GM10248 (cell line): ENCODE results near the gene WDR70.
"Not testable (repeated sequence)": the region's sequence is repeated elsewhere in the genome, so short reads cannot be mapped to it uniquely, and the experiment has no call there.

ENCODE experiments used
- CTCF ChIA-PET: fragments of 300-600 bp; sonication (Branson Sonifier 250); formaldehyde crosslinking; extraction: SDS; loops from one replicate; lab custom pipeline; 2021; ENCODE audit warnings: antibody characterized with exemption; lab: Yijun Ruan, JAX
- POLR2A ChIA-PET: fragments of 350-650 bp; sonication (Branson Sonifier 250); formaldehyde crosslinking; extraction: SDS; loops from one replicate; lab custom pipeline; 2020; ENCODE audit warnings: antibody characterized with exemption; lab: Yijun Ruan, JAX
- DNase-seq: peaks from one replicate; pipeline ENCODE4 v3.0.0; 2012; ENCODE audit errors: extremely low spot score
- CTCF ChIP-seq: IDR thresholded peaks from 2 replicates; pipeline ENCODE4 v1.5.1; 2012; ENCODE audit warnings: mild to moderate bottlenecking, low read depth; ENCODE audit errors: extremely low read depth, missing control alignments, control extremely low read depth

WDR70 gene

GRCh38 chr5:37631939-37632338 is 252.8 kb downstream of the WDR70 start:
- POLR2A ChIA-PET = no interaction called here
- TF ChIP-seq CTCF = no peak
- CTCF ChIA-PET = no interaction called here
- no peak for DNase-seq

GRCh38 chr5:37637165-37637845 is 258.2 kb downstream of the WDR70 start:
- TF ChIP-seq CTCF = no peak
- ChIA-PET CTCF (no interaction called here), POLR2A (no interaction called here)
- DNase-seq = no peak

- ChIA-PET CTCF (interaction anchor here (1.4 to 1.7 kb wide), 2 partner anchors 11 to 18 kb away, joined by 3 to 4 read pairs; no protein-coding TSS in a partner anchor), POLR2A (no interaction called here)
- no peak for TF ChIP-seq CTCF
- no peak for DNase-seq
These were observed 259.8 kb downstream of the WDR70 start for GRCh38 chr5:37638897-37639296.

- ChIA-PET CTCF (interaction anchor here (1.7 kb wide), 1 partner anchor 9 kb away, joined by 4 read pairs; no protein-coding TSS in a partner anchor), POLR2A (no interaction called here)
- no peak for DNase-seq
- no peak for TF ChIP-seq CTCF
These were observed 261.0 kb downstream of the WDR70 start for GRCh38 chr5:37640088-37640487.

- TF ChIP-seq CTCF = no peak
- DNase-seq = no peak
- ChIA-PET POLR2A (no interaction called here), CTCF (interaction anchor here (0.8 kb wide), 1 partner anchor 81 kb away, joined by 3 read pairs; no protein-coding TSS in a partner anchor)
These were observed 262.8 kb downstream of the WDR70 start for GRCh38 chr5:37641933-37642332.

GRCh38 chr5:37645707-37646106 is 266.6 kb downstream of the WDR70 start:
- TF ChIP-seq CTCF = no peak
- ChIA-PET POLR2A (no interaction called here), CTCF (no interaction called here)
- DNase-seq = no peak

- CTCF ChIA-PET, DNase-seq, POLR2A ChIA-PET: not testable (repeated sequence)
These were observed 275.4 kb downstream of the WDR70 start for GRCh38 chr5:37654566-37654965.
